ENCODE results near the gene LPCAT1.
A peak's percentile ranks its signal among the peaks of the same experiment; 100 is the strongest.
"Not testable (repeated sequence)": the region's sequence is repeated elsewhere in the genome, so short reads cannot be mapped to it uniquely, and the experiment has no call there.

The LPCAT1 gene

DNA sequence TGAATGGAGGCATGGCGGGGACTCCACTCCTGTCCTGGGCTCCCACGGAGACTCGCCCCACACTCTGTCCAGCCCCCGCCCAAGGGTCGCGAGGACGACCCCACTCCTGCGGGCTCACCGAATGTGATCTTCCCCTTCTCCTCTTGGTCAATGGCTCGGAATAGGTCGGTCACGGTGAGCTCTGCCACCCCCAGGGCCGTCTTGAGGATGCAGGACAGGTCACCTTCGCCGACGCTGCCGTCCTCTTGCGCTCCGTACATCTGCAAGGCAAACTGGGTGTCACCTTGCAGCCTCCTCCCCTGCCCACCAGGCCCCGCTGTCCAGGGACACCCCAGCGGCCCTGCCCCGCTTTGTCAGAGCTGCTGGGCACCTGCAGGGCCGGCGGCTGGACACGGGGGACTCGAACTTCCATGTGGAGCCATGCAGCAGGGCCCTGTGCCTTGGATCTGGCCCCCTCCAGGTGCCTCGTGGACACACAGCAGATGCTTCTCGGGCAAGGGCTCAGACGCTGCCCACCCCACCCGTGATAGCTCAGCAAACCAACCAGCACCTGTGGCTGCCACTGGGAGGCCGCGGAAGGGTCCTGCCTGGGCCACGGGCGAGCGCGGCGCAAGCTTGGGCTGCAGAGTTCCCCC is 57.0 kb downstream of the LPCAT1 start:
- no peak for DNase-seq (ENCODE audit: low spot score)

DNA sequence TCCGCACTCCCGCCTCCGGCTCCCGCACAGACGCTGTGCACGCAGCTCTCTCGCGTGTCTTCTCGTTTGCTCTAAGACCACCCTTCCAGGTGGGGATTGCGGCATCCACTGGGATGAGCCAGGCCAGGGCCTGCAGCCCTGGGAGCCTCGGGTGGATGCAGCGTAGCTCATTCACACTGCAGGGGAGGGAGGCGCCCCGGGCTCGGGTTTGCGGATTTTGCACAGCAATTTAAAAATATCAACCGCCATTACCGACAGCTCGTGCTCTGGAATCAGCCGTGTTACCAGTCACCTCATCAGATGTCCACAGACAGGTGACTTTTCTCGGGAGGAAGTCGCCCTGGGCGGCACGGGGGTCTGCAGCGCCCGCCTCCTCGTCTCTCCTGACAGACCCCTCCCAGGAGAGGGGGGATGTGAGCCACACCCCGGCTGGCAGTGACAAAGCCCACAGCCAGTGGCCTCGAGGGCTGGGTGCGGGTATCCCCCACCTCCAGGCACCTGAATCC is 57.7 kb downstream of the LPCAT1 start:
- DNase-seq (ENCODE audit: low spot score) = no peak

DNA sequence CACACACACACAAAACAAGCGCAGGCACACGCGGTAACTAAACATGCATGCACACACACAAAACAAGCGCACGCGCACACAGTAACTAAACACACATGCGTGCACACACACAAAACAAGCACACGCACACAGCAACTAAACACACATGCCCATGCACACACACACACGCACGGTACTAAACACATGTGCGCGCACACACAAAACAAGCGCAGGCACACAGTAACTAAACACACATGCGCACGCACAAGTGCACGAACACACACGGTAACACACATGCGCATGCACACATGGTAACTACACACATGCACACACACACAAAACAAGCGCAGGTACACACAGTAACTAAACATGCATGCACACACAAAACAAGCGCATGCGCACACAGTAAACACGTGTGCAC is 58.6 kb downstream of the LPCAT1 start:
- no peak for DNase-seq (ENCODE audit: low spot score)

DNA sequence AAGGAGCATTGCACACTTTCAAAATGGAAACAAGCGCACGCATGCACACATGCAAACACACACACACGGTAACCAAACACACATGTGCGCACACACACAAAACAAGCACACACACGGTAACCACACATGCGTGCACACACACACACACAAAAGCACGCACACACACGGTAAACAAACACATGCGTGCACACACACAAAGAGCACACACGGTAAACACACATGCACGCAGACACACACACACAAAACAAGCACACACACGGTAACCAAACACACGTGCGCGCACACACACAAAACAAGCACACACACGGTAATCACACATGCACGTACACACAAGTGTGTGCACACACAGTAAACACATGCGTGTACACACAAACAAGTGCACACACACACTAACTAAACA is 59.2 kb downstream of the LPCAT1 start:
- no peak for DNase-seq (ENCODE audit: low spot score)

DNA sequence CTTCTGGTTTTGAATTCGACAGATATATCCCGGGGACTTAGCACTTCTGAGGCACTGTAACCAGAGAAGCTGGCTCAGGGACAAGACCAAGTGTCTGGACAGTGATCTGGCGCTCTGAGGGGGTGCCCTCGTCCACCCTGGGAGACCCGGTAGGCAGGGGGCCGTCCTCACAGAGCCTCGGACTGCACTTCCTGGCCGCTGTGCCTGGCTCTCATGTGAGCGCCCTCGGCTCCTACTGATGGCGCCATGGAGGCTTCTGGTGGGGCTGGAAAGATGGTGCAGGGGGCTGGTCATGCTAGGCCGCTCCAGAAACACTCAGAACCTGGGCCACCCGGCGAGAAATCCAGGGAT is 59.7 kb downstream of the LPCAT1 start:
- DNase-seq (ENCODE audit: low spot score) = no peak

DNA sequence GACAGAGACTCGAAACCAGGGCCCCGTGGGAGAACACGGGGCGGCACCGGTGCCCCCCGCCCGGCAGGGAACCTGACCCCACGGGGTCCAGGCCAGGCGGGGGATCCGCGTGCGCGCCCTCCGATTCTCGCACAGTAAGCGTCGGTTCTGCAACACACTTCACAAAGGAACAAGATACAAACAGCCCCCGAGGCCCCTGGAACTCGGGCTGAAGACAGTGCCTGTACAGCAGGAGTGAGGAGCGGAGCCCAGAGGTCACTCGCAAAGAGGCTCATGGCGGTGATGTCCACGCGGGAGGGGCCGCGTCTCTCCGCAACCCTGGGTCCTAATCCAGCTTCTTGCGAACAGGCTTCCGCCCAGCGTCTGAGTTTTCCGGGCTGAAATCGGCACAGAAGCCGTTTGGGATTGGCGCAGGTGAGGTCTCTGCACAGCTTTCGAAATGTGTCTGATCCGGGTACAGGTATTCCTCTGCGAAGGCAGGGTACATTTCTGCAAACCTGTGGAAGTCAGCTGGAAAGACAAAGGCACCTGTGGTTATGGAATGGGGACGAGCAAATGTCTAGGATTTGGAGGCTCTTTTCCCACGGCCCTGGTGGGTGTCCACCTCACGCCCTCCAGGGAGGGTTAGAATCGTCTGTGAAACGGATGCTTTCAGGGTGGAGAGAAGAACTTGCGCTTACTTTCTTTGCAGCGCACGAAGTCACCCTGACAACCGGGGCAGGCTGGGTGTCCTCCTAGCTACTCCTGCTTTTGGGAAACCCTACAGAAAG is 60.2 kb downstream of the LPCAT1 start:
- DNase-seq (ENCODE audit: low spot score) = no peak

DNA sequence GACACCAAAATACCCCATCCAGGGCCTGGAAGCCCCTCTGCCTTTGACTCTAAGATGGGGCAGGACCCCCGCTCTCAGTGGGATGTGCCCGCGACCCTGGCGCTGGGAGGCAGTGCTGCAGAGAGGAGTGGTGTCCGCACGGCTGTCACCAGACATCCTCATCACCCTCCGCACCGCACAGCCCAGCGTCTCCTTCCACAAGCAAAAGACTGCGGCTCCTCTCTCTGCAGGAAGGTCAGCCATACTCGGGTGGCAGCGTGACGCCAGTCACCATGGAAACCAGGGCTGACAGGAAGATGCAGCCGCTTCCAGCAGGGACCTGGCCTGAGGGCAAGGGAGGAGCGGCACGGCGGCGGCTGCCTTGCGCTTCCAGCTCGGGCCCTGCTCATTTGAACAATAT is 61.4 kb downstream of the LPCAT1 start:
- DNase-seq (ENCODE audit: low spot score) = no peak

DNA sequence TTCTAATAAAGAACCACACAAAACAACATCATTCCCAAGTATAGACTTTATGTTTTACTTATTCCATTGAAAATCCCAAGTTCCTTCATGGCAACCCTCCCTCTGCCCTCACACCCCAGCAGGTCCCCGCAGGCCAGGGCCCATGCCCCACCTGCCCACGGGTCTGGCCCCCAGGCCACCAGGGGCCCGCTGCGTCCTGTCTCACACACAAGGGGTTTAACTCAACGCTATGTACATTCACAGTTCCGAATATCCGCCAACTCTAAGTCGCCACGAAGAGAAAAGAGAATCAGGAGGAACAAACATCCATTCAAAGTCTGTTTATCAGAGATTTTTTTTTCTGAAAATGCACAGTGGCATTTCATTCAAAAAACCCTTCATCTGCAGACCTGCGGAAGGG is 62.4 kb downstream of the LPCAT1 start:
- no peak for DNase-seq (ENCODE audit: low spot score)

DNA sequence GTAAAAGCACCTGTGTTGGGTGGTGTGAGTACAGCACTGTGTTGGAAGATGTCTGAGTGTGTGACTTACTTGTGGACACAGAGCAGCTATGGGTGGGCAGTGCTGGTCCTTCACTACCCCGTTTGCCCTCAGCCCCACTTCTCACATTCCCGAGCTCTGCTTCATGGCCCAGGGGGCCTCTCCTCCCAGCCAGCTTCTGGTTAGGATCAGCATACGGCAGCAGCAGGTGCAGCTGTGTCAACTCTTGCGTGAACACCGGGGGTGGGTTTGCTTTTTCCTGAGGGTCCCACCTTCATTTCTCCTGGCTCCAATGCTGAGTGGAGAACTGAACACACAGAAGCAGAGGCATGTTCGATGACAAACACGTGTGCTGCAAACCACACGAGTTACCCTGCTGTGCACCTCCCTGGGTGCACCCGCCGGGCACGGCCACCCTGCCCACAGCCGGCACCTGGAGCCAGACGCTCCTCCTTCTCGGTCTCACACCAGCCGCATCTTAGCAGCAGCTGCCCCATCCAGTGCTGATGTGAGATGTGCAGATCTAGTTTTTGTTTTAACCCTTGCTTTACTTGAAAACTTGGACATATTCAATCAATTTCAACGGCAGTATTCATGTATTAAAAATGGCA is 63.6 kb downstream of the LPCAT1 start:
- no peak for DNase-seq (ENCODE audit: low spot score)

DNA sequence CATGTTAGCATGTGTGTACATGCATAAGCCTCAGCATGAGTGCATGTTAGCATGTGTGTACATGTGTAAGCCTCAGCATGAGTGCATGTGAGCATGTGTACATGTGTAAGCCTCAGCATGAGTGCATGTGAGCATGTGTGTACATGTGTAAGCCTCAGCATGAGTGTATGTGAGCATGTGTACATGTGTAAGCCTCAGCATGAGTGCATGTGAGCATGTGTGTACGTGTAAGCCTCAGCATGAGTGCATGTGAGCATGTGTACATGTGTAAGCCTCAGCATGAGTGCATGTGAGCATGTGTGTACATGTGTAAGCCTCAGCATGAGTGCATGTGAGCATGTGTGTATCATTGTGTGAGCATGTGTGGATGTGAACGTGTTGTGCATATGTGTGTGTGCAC is 64.3 kb downstream of the LPCAT1 start:
- DNase-seq (ENCODE audit: low spot score) = not testable (repeated sequence)

DNA sequence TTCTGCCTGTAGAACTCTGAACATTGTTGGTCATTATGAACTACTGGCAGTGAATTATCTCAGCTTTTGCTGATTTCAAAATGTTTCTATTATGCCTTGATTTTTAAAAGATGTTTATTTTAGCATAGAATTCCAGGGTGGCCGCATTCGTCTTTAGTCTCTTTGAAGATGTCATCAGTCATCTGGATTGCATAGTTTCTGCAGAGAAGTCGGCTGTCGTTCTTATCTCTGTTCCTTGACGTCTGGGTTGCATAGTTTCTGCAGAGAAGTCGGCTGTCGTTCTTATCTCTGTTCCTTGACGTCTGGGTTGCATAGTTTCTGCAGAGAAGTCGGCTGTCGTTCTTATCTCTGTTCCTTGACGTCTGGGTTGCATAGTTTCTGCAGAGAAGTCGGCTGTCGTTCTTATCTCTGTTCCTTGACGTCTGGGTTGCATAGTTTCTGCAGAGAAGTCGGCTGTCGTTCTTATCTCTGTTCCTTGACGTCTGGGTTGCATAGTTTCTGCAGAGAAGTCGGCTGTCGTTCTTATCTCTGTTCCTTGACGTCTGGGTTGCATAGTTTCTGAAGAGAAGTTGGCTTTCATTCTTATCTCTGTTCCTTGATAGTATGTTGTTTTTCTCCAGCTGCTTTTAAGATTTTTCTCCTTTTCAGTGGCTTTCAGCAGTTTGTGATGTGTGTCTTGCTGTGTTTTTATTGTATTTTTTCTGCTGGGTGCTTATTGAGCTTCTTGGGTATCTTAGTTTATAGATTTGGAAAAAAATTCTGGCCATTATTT is 67.5 kb downstream of the LPCAT1 start:
- not testable (repeated sequence) for DNase-seq (ENCODE audit: low spot score)

DNA sequence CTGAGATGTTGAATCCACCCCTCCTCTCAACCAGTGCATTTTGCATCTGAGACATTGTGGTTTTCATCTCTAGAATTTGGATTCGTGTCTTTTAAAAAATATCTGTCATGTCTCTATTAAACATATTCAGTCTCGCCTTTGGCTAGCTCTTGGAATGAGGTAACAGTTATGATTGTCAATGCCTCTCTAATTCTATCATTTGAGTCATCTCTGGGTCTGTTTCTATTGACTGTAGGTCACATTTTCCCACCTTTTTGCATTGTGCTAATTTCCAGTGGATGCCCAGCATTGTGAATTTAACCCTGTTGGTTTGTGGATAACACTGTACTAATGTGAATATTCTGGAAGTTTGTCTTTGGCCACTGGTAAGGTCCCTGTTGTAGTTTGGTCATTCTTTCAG is 70.1 kb downstream of the LPCAT1 start:
- no peak for DNase-seq (ENCODE audit: low spot score)

DNA sequence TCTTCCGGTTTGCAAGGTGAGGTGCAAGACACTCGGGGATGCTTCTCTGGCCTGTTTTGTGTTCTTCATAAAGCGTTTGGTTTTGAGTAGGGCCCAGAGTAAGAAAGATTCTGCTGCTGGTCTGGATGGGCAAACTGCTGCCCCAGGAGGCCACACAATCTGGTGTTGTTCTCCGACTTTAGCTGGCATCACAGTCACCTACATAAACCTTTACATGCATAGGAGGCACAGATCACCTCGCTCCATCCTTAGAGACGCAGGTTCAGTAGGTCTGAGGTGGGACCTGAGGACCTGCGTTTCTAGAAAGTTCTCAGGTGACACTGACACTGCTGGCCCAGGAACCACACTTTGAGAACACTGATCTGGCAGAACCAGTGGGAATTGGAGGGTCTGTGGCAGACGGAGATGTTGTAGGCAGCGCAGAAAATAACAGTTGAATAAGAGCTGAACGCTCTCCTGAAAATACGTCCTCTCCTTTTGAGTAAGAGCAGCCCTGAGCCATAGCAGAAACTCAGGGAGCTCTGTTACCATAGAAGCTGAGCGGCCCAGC is 74.6 kb downstream of the LPCAT1 start:
- no peak for DNase-seq (ENCODE audit: low spot score)

DNA sequence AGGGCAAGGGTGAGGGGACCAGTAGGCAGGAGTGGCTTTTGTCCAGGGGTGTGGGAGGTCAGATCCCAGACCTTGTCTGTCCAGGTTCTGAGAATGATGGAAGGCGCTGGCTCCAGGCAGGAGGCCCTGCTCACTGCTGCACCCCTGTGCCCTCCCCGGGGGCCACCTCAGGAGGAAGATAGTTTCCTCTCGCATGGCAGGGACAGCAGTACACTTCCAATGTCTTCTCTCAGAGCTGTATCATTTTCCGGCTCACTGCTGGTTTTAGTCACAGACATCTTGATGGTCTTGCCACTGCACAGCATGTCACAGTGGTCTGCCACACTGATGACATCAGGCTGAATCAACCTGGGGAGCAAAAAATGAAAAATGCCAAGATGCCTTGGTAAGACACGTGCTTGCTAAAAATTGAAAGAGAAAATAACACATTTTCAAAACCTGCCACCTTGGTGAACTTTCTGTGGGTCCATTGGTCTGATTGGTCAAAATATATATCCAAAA is 75.2 kb downstream of the LPCAT1 start:
- peak; percentile 26 for DNase-seq (ENCODE audit: low spot score)

DNA sequence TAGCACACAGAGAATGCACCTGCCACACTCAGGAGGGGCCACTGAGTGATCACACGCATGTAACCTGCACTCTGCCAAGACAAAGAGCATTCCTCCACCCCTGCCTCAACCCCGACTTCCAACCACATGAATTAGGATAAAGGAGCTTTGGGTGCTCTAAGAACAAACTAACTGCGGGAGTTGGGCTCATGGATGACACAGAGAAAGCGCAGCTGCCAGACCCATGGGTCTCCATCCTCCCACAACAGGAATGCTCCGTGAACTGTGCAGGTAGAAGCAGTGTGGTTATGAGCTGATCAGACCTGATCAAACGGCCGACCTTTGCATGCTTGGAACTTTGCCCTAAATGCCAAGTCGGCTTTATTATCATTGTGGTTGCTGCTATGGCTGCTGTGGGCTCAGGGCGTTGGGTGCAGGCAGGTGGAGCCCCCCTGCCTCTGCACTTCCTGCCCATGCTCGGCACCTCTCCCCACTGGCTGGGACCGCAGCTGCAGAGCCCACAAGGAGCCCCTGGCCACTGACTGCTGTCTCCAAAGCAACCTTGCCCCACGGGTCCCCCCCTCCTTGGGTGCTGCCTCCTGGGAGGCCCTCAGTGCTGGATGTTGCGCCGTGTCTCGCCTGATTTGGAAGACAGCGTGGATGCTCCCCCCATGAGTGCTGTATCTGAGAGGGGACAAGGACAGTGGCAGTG is 75.9 kb downstream of the LPCAT1 start:
- no peak for DNase-seq (ENCODE audit: low spot score)

DNA sequence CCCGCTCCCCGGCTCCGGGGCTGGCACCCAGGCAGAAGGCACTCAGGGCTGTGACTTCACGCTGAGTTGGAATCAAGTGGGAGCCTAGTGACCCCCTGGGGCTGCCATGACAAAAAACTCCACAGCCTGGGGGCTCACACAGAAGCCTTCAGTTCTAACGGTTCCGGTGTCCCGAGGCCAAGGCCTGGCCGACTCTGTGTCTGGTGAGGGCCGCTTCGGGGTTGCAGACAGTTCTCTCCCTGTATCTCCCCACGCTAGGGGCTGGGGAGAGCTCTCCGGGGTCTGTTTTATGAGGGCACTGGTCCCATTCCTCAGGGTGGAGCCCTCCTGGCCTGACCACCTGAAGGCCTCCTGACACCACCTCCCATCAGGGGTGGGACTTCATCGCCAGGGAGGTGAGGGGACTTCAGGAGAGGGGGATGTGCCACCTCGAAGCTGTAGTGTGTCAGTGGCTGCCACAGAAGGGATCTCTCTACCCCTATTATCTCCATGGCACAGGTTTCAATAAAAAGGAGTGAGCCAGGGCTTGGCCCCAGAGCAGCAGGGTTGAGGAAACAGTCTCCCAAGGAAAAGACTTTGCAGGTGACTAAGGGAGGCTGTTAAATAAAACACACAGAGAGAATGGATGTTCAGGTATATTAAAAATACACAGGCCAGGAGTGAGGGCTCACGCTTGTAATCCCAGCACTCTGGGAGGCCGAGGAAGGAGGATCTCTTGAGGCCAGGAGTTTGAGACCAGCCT is 77.0 kb downstream of the LPCAT1 start:
- no peak for DNase-seq (ENCODE audit: low spot score)

DNA sequence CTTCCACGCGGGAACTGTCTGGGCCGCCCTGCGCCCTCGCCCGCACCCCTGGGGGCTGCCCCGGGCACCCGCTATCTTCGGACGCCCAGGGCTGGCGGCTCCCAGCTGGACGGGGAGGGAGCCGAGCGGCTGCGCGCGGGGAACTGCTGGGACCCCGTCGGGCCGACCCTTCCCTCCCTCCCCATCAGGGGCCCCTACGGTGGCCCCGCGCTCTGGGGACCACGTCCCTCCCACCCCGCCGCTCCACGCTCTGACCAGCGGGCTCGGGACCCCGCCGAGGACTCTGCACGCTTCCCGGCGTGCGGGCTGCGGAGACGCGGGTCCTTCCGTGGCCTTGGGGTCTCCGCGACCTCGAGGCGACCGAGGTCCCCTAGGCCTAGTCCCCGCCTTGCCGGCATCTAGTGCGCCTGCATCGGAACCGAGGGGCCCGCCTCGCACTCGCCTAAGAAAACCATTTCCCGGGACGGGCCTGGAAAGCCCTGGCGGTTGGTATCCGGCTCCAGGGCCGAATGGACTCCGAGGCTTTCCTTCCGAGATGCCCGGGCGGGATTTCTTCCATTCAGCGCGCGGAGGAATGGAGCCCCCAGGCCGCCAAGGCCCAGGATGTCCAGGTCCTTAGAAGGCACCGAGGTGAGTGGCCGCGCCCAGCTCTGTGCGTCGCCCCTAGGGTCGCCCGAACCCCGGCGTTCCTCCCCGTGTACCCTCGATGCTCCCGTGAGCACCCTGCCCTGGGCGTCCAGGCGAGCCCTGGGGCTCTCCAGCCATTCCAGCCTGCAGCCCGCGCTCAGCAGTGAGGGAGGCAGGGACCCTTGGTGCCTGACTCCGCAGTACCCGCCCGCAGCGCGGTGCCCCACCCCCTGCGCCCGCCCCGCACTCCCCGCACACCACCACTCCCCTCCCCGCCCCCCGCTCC is 77.8 kb downstream of the LPCAT1 start:
- no peak for DNase-seq (ENCODE audit: low spot score)

DNA sequence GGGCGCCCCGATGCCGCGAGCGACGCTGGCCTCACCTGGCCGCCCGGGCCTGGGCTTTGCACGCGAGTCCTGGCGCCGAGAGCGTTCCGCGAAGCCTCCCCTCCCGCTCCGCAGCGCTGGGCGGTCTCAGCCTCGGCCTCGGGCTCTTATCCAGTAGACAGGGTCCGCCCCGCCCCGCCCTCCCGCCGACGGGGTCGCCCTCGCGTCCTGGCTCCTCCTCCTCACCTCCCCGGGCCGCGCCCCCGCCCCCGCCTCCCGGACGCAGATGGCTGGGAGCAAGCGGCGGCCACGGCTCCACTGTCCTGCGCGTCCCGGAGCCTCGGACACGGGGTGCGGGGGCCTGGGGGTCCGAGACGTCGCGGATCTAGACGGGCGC is 78.5 kb downstream of the LPCAT1 start, which contains the start of gene SLC6A3:
Gene SLC6A3, minus strand, starts transcription at position 128 of the 376 bp plus-strand sequence. CDS start 2,243 bp downstream, outside the sequence.
- no peak for DNase-seq (ENCODE audit: low spot score)

DNA sequence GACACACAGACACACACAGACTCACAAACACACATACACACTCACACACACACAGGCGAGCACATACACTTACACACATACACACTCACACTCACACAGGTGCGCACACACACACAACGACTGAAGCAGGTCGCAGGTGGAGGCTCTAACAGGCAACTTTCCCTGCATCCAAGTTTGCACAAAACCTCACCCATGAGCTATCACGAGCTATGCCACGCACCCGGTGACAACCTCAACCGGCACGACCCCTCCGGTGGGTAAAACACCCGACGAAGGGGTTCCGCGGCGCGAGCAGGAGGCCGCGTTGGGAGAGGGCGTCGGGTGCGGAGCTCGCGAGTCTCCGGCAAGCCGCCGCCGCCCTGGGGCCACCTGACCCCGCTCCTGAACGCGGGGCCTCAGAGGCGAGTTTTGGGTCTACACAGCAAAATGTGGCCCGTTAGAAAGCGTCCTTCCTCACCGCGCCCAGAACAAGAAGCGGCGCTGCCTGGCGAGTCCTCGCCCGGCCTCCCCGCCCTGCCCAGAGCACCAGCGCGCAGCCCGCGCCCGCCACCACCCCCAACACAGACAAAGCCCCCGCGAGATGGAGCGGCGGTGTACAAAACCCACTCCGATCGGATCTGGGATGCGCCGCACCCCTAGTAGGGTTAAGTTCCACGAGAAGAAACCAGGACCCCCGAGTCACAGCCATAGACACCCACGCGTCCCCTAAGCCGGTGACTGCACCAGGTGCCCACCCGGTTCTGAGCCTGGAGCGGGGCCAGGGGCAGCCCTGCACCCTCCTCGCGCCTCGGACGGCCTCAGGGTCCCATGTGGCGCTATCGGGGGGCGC is 79.2 kb downstream of the LPCAT1 start:
- DNase-seq (ENCODE audit: low spot score) = no peak
